HG03469 (cell line): ENCODE data around the gene NLGN2.

ENCODE experiments used
- ATAC-seq: cut with Tn5 transposase; IDR thresholded peaks from one replicate; pipeline ENCODE4 v1.9.1; 2021; ENCODE audit warnings: mild to moderate bottlenecking, moderate library complexity, moderate number of reproducible peaks; ENCODE audit not compliant: unreplicated experiment

The NLGN2 gene

GRCh38 chr17:7391307-7391706 is 16.3 kb upstream of the NLGN2 start:
- ATAC-seq, result no peak

DNA sequence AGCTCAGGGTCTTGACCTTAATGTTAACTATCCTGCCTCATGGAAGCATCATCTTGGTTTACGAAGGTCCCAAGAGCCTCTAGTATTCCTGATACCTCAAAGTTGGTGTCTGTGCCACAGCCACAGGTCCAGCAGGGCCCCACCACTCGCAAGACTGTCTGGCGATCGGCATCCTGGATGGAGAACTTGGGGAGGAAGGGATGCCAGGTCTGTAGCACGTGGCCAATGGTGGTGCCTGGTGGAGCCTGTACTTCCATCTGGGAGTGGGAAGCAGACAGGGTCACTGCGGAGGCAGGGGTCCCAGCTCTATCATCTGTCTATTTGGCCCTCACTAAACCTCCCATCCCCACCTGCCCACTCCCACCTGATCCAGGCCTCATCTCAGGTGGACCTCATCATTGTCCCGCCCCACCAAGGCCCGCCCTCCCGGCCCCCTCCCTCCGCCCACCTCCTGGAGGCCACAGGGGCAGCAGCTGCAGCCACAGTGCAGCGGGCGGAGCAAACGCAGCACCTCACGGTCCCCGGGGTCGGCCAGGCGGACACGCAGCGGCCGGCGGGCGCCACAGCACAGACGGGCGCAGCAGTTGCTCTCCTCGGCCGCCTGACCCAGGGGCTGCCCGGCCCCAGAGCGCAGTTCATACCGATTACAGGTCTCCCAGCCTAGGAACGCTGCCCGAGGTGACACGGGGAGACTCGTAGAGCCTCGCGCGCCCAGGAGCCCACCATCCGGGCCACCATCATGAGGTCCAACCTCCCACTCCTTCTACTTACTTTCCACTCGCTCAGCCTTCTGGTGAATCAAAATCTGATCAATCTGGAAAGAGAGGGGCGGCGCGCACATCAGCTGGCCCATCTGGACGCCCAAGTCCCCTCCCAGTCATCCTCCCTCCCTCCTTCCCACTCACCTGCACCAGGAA is 14.7 kb upstream of the NLGN2 start:
- ATAC-seq, result no peak

DNA sequence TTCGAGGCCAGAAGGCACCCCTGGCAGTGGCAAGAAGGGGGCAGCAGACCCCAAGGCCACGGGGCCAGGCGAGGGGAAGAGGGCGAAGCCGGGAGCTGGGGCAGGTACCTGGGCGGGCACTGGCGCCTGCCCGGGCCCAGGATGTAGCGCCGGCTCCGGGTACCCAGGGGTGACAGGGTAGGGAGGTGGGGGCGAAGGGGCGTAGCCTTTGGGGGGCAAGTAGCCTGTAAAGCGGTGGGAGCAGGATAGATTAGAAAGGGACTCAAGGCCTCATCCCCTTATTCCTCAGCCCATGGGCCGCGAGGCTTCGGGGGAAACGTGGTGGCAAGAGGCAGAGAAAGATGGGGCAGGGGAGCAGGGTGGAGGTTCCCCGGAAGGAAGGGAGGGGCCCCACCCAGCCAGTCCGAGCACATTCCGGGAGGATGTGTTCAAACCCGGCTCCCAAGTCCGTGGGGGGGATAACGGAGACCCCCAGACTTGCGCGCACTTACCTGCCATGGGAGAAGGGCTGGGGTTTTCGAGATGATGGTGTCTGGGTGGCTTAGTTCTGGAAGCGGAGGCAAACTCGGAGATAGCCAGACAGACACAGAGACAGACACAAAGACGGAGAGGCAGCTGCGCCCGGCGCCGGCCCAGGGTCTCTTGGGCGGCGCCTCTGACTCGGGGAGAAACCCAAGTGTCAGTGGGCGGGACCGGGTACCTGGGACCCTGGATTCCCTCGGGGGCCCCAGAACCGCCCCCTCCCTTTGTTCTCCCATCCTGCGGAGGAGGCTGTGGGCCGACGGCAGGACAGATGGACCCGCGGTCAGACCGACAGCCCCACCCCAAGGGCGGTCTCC is 13.8 kb upstream of the NLGN2 start:
- ATAC-seq, result no peak

DNA sequence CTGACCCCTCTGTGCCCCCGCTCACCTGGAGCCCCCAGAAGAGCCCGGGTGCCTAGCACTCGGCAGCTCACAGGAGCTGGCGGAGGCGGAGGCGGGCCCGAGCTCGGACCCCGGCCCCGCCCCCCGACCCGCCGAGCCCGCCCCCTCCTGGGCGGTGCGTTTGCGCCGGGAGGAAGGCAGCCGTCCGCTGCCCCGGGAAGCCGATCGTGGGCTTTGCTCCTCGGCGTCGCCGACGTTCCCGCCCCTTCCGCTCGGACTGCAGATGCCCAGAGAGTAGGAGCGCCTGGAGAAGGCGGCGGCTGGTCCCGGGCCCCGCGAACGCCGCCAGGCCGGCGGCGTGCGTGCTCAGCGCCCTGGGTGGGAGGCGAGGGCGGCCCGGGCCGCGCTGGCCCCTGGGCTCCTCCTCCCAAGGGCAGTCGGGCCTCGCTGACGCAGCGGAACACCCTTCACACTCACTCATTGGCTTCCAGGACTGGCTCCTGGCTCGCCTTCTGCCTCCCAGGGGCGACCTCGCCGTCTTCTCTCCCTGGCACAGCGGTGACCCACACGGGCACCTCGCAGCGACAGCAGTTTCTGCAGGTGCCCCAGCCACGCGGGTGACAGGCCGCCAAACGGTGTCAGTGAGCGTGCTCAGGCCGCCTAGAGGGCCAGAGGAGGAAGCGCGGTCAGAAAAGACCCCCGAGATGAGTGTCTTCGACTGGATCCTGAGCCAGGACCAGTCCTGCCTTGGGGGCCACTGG is 13.0 kb upstream of the NLGN2 start, which contains the start of gene PLSCR3:
TSS of gene PLSCR3 (minus strand) at position 74 of the 740 bp plus-strand sequence. CDS start 415 bp downstream, outside the sequence.
- ATAC-seq, result no peak

DNA sequence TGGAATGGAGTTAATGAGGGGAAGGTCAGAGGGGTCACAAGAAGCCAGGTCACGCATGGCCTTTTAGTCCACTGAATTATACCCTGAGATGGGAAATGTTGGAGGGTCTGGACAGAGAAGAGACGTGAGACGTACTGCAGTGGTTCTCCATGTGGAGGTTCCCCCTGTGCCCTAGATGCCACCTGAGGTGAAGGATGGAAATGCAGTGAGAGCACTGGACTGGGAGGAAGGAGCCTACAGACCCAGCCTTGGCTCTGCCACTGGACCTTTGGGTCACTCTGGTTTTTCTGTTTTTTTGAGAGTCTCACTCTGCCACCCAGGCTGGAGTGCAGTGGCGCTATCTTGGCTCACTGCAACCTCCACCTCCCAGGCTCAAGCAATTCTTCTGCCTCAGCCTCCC is 11.5 kb upstream of the NLGN2 start:
- ATAC-seq, result no peak

DNA sequence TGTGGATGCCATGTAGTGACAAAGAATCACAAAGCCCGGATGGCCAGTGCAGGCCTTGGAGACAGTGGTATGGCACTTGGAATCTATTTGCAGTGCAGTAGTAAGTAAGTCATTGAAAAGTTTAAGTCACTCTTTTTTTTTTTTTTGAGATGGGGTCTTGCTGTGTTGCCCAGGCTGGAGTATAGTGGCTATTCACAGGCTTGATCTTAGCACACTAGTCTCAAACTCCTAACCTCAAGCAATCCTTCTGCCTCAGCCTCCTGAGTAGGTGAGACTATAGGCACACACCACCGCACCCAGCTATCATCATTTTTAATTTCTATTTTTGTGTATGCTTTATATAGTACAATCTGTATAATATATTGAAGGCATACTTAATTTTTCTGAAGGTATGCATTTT is 9.0 kb upstream of the NLGN2 start:
- ATAC-seq, result no peak

- ATAC-seq, result no peak
Observed at GRCh38 chr17:7403043-7403726, 4.5 kb upstream of the NLGN2 start.

DNA sequence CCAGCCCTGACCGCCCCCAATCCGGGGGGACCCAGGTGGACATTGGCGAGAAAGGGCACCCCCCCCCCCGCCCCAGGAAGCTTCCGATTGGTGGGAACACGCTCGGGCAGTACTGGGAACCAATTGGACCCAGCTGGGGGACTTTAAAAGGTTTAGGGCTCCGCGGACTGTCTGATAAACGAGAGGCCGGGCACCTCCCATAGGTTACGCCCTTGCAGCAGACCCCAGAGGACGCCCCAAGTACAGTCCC is 4.0 kb upstream of the NLGN2 start:
- no peak for ATAC-seq

DNA sequence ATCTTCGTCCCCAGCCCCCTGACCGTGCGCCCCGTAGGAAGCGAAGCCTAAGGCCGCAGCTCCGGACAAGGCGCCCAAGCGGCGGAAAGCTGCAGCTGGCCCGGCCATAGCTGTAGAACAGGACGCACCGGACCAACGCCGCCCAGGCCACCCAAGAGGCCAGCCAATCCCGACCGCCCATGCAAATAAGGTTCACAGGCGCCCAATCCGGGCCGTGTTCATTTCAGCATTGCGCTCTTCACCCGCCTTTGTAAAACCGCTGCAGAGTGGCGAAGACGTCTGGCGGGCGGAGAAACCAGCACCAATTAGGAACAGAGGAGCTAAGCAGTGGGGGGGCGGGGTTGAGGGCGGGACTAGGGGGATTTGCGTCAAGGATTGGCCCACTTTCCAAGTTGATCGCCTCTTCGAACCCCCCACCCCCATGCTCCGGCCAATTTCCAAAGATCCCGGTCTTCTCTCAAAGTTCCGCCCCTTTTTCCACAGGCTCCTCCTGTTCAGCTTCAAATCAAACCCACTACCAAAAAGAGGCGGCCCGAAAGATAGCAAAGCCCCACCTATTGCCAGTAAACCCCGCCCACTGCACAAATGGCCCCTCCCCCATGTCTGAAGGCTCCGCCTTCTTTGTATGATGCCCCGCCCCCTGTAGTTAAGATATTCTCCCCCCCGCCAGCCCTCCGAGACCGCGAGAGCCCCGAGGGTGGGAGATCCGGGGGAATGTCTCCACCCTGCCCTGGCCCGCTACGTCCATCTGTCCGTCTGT is 3.5 kb upstream of the NLGN2 start, which contains the start of gene TMEM256:
TSS of gene TMEM256 (minus strand) at position 121 of the 760 bp plus-strand sequence. CDS start at position 108, 13 bp downstream.
- peak; percentile 59 for ATAC-seq

- ATAC-seq, result no peak
Observed at GRCh38 chr17:7404737-7405349, 2.8 kb upstream of the NLGN2 start.

- ATAC-seq, result no peak
Observed at GRCh38 chr17:7405350-7406234, 2.1 kb upstream of the NLGN2 start.

GRCh38 chr17:7406235-7406825 is 1.3 kb upstream of the NLGN2 start:
- no peak for ATAC-seq

GRCh38 chr17:7407082-7407481 is 563 bp upstream of the NLGN2 start:
- no peak for ATAC-seq

GRCh38 chr17:7408252-7408727 is 645 bp downstream of the NLGN2 start:
- no peak for ATAC-seq

DNA sequence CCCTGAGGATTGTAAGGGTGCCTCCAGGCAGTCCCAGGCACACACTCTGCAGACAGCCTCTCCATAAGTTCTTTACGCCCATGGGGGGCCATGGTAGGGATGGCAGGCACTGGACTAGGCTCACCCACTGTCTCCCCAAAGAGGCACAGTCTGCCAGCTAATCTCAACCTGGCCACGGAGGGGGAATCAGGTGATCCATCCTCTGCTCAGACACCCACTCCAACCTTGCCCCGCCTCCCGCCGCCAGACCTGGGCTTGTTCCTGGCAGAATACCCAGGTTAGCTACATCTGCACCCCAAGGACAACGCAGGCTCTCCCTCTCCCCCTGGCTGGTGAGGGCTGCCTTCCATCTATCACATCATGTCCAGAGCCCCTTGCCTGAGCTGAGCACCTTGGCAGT is 1.2 kb downstream of the NLGN2 start:
- ATAC-seq, result no peak

GRCh38 chr17:7409716-7410115 is 2.1 kb downstream of the NLGN2 start:
- no peak for ATAC-seq

GRCh38 chr17:7410634-7411426 is 3.2 kb downstream of the NLGN2 start:
- ATAC-seq, result no peak
